Measurements from ENCODE around the gene ACTG2. TPM values are rescaled to one million over a fixed set of nuclear protein-coding genes. Genes with fewer than 3 reads are reported as not detected.

ACTG2 gene
- total and polyA plus RNA-seq, 2 experiments from 2014 or later, result not detected

DNA sequence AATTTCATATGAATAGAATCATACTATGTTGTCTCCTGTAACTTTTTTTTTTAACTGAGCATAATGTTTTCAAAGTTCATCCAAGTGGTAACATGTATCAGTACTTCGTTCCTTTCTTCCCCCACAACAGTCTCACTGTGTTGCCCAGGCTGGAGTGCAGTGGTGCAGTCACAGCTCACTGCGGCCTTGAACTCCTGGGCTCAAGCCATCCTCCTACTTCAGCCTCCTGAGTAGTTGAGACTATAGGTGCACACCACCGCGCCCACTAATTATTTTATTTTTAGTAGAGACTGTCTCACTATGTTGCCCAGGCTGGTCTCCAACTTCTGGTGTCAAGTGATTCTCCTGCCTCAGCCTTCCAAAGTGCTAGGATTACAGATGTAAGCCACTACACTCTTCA lies 68.5 kb downstream of the ACTG2 start:
- no peak overlapping the region for H3K4me3 ChIP-seq
- 97 to 98% methylated on average over 4 of the region's 4 CpGs for WGBS, 2 experiments (ENCODE audit: low coverage in 1 of 2, low lambda C conversion rate in 2 of 2, missing lambda C conversion rate in 2 of 2)
- H3K4me1 ChIP-seq (ENCODE audit: insufficient read depth), result no peaks in the 10 kb centered on the region
- H3F3A ChIP-seq (ENCODE audit: insufficient read depth), result no peaks in the 10 kb centered on the region
- no peaks in the 10 kb centered on the region for H4K20me1 ChIP-seq (ENCODE audit: insufficient read depth)
- peaks cover 21% of the 10 kb centered on the region for H3K36me3 ChIP-seq (ENCODE audit: low read depth)
- H3K4me2 ChIP-seq (ENCODE audit: unreplicated experiment), result no peak overlapping the region
- TF ChIP-seq EZH2phosphoT487 (IDR thresholded peaks at IDR 0.05; ENCODE audit: insufficient read depth, low read depth), result no peak
- TF ChIP-seq EZH2 (IDR thresholded peaks at IDR 0.05; ENCODE audit: insufficient read depth, poor library complexity, severe bottlenecking), result no peak
- H3K9ac ChIP-seq, result no peak overlapping the region
- no peaks in the 10 kb centered on the region for H3K9me3 ChIP-seq (ENCODE audit: low read depth)
- H3K79me2 ChIP-seq (ENCODE audit: insufficient read depth), result no peaks in the 10 kb centered on the region
- H3K27me3 ChIP-seq (replicated peaks; ENCODE audit: insufficient read depth), result no peaks in the 10 kb centered on the region
- in situ Hi-C loops (cut with MboI), result no loop called here
- H2AFZ ChIP-seq, result no peak overlapping the region
- H3K27ac ChIP-seq, result no peak overlapping the region
- DNase-seq, result no peak
- H3K9me2 ChIP-seq (ENCODE audit: insufficient read depth), result no peaks in the 10 kb centered on the region

DNA sequence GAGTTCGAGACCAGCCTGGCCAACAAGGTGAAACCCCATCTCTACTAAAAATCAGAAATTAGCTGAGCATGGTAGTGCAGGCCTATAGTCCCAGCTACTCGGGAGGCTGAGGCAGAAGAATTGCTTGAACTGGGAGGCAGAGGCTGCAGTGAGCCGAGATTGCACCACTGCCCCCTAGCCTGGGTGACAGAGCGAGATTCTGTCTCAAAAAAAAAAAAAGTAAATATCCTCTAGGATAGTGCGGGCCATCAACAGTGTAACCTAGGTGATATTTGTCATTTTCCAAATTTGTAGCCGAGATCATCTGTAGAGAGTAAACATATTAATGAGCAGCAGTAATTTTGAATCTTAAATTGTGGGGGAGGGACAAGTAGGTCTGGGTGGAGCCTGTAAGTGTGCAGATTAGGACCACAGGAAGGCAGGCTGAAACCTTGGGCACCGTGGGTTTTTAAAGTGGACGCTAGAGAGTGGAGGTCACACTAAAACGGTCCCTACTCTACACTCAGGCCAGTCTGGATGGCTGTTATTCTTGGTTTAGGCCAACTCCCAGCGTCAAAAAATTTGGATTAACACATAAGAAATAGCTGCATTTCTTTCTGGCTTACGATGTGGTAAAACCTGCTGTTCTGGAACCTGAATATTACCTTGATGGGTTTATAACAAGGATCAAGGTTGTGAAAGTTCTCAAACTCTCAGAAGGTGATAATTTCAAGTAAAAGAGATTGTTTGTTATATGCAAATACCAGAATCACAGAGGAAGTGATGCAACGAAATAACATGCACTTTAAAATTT lies 69.2 kb downstream of the ACTG2 start:
- no peaks in the 10 kb centered on the region for H3K9me3 ChIP-seq (ENCODE audit: low read depth)
- H3K4me3 ChIP-seq, result no peak overlapping the region
- no peaks in the 10 kb centered on the region for H3K27me3 ChIP-seq (replicated peaks; ENCODE audit: insufficient read depth)
- H3K9ac ChIP-seq, result no peak overlapping the region
- no peaks in the 10 kb centered on the region for H3K4me1 ChIP-seq (ENCODE audit: insufficient read depth)
- H2AFZ ChIP-seq, result no peak overlapping the region
- no peak overlapping the region for H3K27ac ChIP-seq
- no peak overlapping the region for H3K4me2 ChIP-seq (ENCODE audit: unreplicated experiment)
- in situ Hi-C loops (cut with MboI), result no loop called here
- H3K36me3 ChIP-seq (ENCODE audit: low read depth), result peaks cover 21% of the 10 kb centered on the region
- H3K79me2 ChIP-seq (ENCODE audit: insufficient read depth), result no peaks in the 10 kb centered on the region
- WGBS, 2 experiments (ENCODE audit: low coverage in 1 of 2, low lambda C conversion rate in 2 of 2, missing lambda C conversion rate in 2 of 2), result 81 to 83% methylated on average over 12 of the region's 12 CpGs
- H3K9me2 ChIP-seq (ENCODE audit: insufficient read depth), result no peaks in the 10 kb centered on the region
- no peak for TF ChIP-seq EZH2 (IDR thresholded peaks at IDR 0.05; ENCODE audit: insufficient read depth, poor library complexity, severe bottlenecking)
- no peak for TF ChIP-seq EZH2phosphoT487 (IDR thresholded peaks at IDR 0.05; ENCODE audit: insufficient read depth, low read depth)
- H3F3A ChIP-seq (ENCODE audit: insufficient read depth), result no peaks in the 10 kb centered on the region
- no peaks in the 10 kb centered on the region for H4K20me1 ChIP-seq (ENCODE audit: insufficient read depth)
- DNase-seq, result no peak

DNA sequence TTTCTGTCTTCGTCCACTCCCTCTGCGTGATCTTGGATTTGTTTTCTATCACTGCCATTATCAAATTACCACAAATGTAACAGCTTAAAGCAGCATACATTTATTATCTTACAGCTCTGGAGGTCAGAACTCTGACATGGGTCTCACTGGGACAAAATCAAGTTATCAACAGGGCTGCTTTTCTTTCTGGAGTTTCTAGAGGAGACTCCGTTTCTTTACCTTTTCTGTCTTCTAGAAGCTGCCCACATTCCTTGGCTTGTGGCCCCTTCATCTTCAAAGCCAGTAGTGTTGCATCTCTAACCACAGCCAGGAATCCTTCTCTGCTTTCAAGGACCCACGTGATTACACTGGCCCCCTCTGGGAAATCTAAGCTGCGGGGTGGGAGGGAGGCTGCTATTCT lies 70.0 kb downstream of the ACTG2 start:
- H3F3A ChIP-seq (ENCODE audit: insufficient read depth), result no peaks in the 10 kb centered on the region
- in situ Hi-C loops (cut with MboI), result no loop called here
- H3K27me3 ChIP-seq (replicated peaks; ENCODE audit: insufficient read depth), result no peaks in the 10 kb centered on the region
- peaks cover 18% of the 10 kb centered on the region for H3K36me3 ChIP-seq (ENCODE audit: low read depth)
- DNase-seq, result no peak
- H3K79me2 ChIP-seq (ENCODE audit: insufficient read depth), result no peaks in the 10 kb centered on the region
- TF ChIP-seq EZH2phosphoT487 (IDR thresholded peaks at IDR 0.05; ENCODE audit: insufficient read depth, low read depth), result no peak
- TF ChIP-seq EZH2 (IDR thresholded peaks at IDR 0.05; ENCODE audit: insufficient read depth, poor library complexity, severe bottlenecking), result no peak
- no peaks in the 10 kb centered on the region for H3K9me3 ChIP-seq (ENCODE audit: low read depth)
- 99 to 100% methylated on average over 5 of the region's 5 CpGs for WGBS, 2 experiments (ENCODE audit: low coverage in 1 of 2, low lambda C conversion rate in 2 of 2, missing lambda C conversion rate in 2 of 2)
- H3K9me2 ChIP-seq (ENCODE audit: insufficient read depth), result no peaks in the 10 kb centered on the region
- no peak overlapping the region for H3K4me3 ChIP-seq
- no peak overlapping the region for H3K9ac ChIP-seq
- no peak overlapping the region for H2AFZ ChIP-seq
- no peaks in the 10 kb centered on the region for H4K20me1 ChIP-seq (ENCODE audit: insufficient read depth)
- no peak overlapping the region for H3K27ac ChIP-seq
- H3K4me2 ChIP-seq (ENCODE audit: unreplicated experiment), result no peak overlapping the region
- no peaks in the 10 kb centered on the region for H3K4me1 ChIP-seq (ENCODE audit: insufficient read depth)

- H3K4me2 ChIP-seq (ENCODE audit: unreplicated experiment), result no peak overlapping the region
- no peaks in the 10 kb centered on the region for H3K4me1 ChIP-seq (ENCODE audit: insufficient read depth)
- no peaks in the 10 kb centered on the region for H4K20me1 ChIP-seq (ENCODE audit: insufficient read depth)
- DNase-seq, result no peak
- H3K4me3 ChIP-seq, result no peak overlapping the region
- H3K9me2 ChIP-seq (ENCODE audit: insufficient read depth), result no peaks in the 10 kb centered on the region
- peaks cover 12% of the 10 kb centered on the region; the same call in 1 of the 2 replicates for H3K36me3 ChIP-seq (ENCODE audit: low read depth)
- no peaks in the 10 kb centered on the region for H3K27me3 ChIP-seq (replicated peaks; ENCODE audit: insufficient read depth)
- no peaks in the 10 kb centered on the region for H3K79me2 ChIP-seq (ENCODE audit: insufficient read depth)
- no peak overlapping the region for H3K27ac ChIP-seq
- no peak overlapping the region for H2AFZ ChIP-seq
- no peaks in the 10 kb centered on the region for H3K9me3 ChIP-seq (ENCODE audit: low read depth)
- in situ Hi-C loops (cut with MboI), result no loop called here
- H3K9ac ChIP-seq, result no peak overlapping the region
- TF ChIP-seq EZH2phosphoT487 (IDR thresholded peaks at IDR 0.05; ENCODE audit: insufficient read depth, low read depth) (no peak), EZH2 (IDR thresholded peaks at IDR 0.05; ENCODE audit: insufficient read depth, poor library complexity, severe bottlenecking) (no peak)
- 84 to 86% methylated on average over 13 of the region's 13 CpGs for WGBS, 2 experiments (ENCODE audit: low coverage in 1 of 2, low lambda C conversion rate in 2 of 2, missing lambda C conversion rate in 2 of 2)
- H3F3A ChIP-seq (ENCODE audit: insufficient read depth), result no peaks in the 10 kb centered on the region
These were observed 70.7 kb downstream of the ACTG2 start for GRCh38 chr2:73963385-73964120.
